PFSK-1 (cell line): Measurements from ENCODE around the gene JUND.

Source experiments
- FOXP2 ChIP-seq: optimal IDR thresholded peaks from 2 replicates; pipeline ENCODE3; 2011; ENCODE audit warnings: borderline replicate concordance, control low read depth, inconsistent platforms; ENCODE audit not compliant: insufficient read depth; ENCODE audit errors: extremely low read length, extremely low read depth
- POLR2AphosphoS5 ChIP-seq: IDR thresholded peaks from 2 replicates; pipeline ENCODE4 v1.6.1; 2012; ENCODE audit warnings: low read depth, mild to moderate bottlenecking, control low read depth, low read length, moderate library complexity
- REST ChIP-seq, 2 experiments: IDR thresholded peaks; 2 replicates each; pipeline versions ENCODE4 v1.6.1 to v1.8.0; 2011 to 2012; ENCODE audit warnings: low read depth in 2 of 2, low read length in 2 of 2, control low read depth in 1 of 2, inconsistent platforms in 1 of 2, mild to moderate bottlenecking in 1 of 2, moderate library complexity in 1 of 2; ENCODE audit not compliant: insufficient read depth in 1 of 2
- SIN3A ChIP-seq: IDR thresholded peaks from 2 replicates; pipeline ENCODE4 v1.6.1; 2012; ENCODE audit warnings: mild to moderate bottlenecking, low read length, moderate library complexity, borderline replicate concordance; ENCODE audit not compliant: insufficient read depth
- TAF1 ChIP-seq: IDR thresholded peaks from 2 replicates; pipeline ENCODE4 v1.6.1; 2012; ENCODE audit warnings: low read length, control low read depth, borderline replicate concordance; ENCODE audit not compliant: insufficient read depth

JUND gene

GRCh38 chr19:18269070-18269723, 12.2 kb downstream of the JUND start:
- TF ChIP-seq TAF1 (no peak), POLR2AphosphoS5 (no peak), FOXP2 (no peak), SIN3A (no peak), REST (IDR thresholded peaks at IDR 0.05; ENCODE audit: insufficient read depth in 1 of 2, low read depth in 2 of 2, low read length in 2 of 2) (no peak)

- no peak for TF ChIP-seq REST (IDR thresholded peaks at IDR 0.05; ENCODE audit: insufficient read depth in 1 of 2, low read depth in 2 of 2, low read length in 2 of 2)
- no peak for TF ChIP-seq FOXP2
- TF ChIP-seq TAF1, result no peak
- no peak for TF ChIP-seq SIN3A
- no peak for TF ChIP-seq POLR2AphosphoS5
Measured at GRCh38 chr19:18266771-18267686, 14.4 kb downstream of the JUND start.

GRCh38 chr19:18265582-18265981, 15.8 kb downstream of the JUND start:
- TF ChIP-seq SIN3A (no peak), FOXP2 (no peak), REST (IDR thresholded peaks at IDR 0.05; ENCODE audit: insufficient read depth in 1 of 2, low read depth in 2 of 2, low read length in 2 of 2) (no peak), TAF1 (no peak), POLR2AphosphoS5 (no peak)

GRCh38 chr19:18264971-18265540, 16.4 kb downstream of the JUND start:
- TF ChIP-seq FOXP2 (no peak), REST (IDR thresholded peaks at IDR 0.05; ENCODE audit: insufficient read depth in 1 of 2, low read depth in 2 of 2, low read length in 2 of 2) (no peak), TAF1 (no peak), POLR2AphosphoS5 (no peak), SIN3A (no peak)
